HG02938 (cell line): ENCODE results near the gene CDPF1.
A peak's percentile ranks its signal among the peaks of the same experiment; 100 is the strongest.

Experiments
- ATAC-seq: cut with Tn5 transposase; IDR thresholded peaks from one replicate; pipeline ENCODE4 v1.9.1; 2021; ENCODE audit warnings: mild to moderate bottlenecking, moderate library complexity; ENCODE audit not compliant: unreplicated experiment

Gene CDPF1

GRCh38 chr22:46259374-46259773, 9.3 kb upstream of the CDPF1 start:
- ATAC-seq = no peak

GRCh38 chr22:46256358-46256958, 6.4 kb upstream of the CDPF1 start:
- ATAC-seq = no peak

GRCh38 chr22:46251816-46252380, 1.8 kb upstream of the CDPF1 start:
- ATAC-seq = no peak

GRCh38 chr22:46251266-46251665, 1.2 kb upstream of the CDPF1 start:
- no peak for ATAC-seq

GRCh38 chr22:46250783-46251125, 661 bp upstream of the CDPF1 start:
- ATAC-seq = peak; percentile 20

GRCh38 chr22:46247443-46247975, 2.6 kb downstream of the CDPF1 start:
- no peak for ATAC-seq

- ATAC-seq = no peak
Measured at GRCh38 chr22:46246178-46246577, 3.9 kb downstream of the CDPF1 start.

GRCh38 chr22:46245511-46245910, 4.6 kb downstream of the CDPF1 start:
- no peak for ATAC-seq

- ATAC-seq = no peak
Measured at GRCh38 chr22:46244771-46245170, 5.3 kb downstream of the CDPF1 start.

GRCh38 chr22:46242076-46242475, 8.0 kb downstream of the CDPF1 start:
- ATAC-seq = no peak

GRCh38 chr22:46241396-46242007, 8.6 kb downstream of the CDPF1 start:
- ATAC-seq = no peak

GRCh38 chr22:46240907-46241306, 9.2 kb downstream of the CDPF1 start:
- no peak for ATAC-seq

GRCh38 chr22:46240506-46240905, 9.6 kb downstream of the CDPF1 start:
- ATAC-seq = no peak

- no peak for ATAC-seq
Measured at GRCh38 chr22:46240073-46240472, 10.0 kb downstream of the CDPF1 start.

GRCh38 chr22:46239261-46240048, 10.6 kb downstream of the CDPF1 start:
- no peak for ATAC-seq

- ATAC-seq = no peak
Measured at GRCh38 chr22:46238541-46238940, 11.6 kb downstream of the CDPF1 start.

GRCh38 chr22:46237453-46238124, 12.5 kb downstream of the CDPF1 start:
- no peak for ATAC-seq

GRCh38 chr22:46234969-46235368, 15.1 kb downstream of the CDPF1 start:
- no peak for ATAC-seq

- no peak for ATAC-seq
Measured at GRCh38 chr22:46233231-46233630, 16.9 kb downstream of the CDPF1 start.

GRCh38 chr22:46230262-46230901, 19.7 kb downstream of the CDPF1 start:
- no peak for ATAC-seq

- ATAC-seq = no peak
Measured at GRCh38 chr22:46229701-46230100, 20.4 kb downstream of the CDPF1 start.
